CD4-positive, alpha-beta T cell treated with Interleukin-10 for 1 hour (primary cell): ENCODE measurements around the gene VAX1.
"Not testable (repeated sequence)": the region's sequence is repeated elsewhere in the genome, so short reads cannot be mapped to it uniquely, and the experiment has no call there.

ENCODE experiments used
- DNase-seq: peaks from one replicate; pipeline ENCODE4 v3.0.0-alpha.2; 2020

VAX1 gene

DNA sequence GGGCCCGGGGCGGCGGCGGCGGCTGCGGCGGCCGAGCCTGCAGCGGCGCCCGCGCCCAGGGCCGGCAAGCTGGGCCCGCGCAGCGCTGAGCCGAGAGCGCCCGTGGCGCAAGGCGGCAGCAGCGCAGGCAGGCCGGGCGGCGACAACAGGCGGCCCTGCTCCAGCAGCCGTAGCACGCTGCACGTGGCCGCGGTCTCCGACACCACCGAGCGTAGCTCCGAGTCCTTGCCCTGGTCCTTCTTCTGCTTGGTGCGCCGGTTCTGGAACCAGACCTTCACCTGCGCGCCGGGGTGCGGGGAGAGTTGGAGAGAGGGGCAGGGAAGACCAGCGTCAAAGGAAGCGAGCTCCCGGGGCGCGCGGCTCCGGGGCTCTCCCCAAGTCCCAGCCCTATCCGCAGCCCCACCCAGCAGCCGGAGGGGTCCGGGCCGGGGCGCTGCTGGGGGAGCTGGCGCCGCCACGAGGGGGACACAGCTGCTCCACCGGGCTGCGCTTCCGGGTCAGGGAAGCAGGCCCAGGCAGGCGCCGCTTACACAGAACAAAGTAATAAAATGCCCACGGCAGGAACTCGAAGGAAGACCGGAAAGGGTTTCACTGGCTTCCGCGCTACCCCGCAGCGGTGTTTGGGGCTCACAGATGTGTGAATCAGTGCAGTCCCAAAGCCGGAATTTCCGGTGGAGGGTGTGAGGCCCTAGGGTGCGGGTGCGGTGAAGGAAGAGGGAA is 3.6 kb downstream of the VAX1 start:
- DNase-seq: no peak

DNA sequence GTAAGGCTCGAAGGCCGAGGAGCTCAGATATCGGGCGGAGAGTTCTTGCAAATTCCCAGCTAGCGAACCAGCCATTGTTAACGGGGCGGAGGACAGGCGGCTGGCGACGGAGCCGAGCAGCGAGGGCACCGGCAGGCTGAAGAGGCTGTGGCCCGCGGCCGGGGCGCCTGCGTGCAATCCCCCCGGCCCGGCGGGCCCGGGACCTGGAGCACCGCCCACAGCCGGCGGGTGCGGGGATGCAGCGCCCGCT is 4.1 kb downstream of the VAX1 start:
- DNase-seq: no peak

DNA sequence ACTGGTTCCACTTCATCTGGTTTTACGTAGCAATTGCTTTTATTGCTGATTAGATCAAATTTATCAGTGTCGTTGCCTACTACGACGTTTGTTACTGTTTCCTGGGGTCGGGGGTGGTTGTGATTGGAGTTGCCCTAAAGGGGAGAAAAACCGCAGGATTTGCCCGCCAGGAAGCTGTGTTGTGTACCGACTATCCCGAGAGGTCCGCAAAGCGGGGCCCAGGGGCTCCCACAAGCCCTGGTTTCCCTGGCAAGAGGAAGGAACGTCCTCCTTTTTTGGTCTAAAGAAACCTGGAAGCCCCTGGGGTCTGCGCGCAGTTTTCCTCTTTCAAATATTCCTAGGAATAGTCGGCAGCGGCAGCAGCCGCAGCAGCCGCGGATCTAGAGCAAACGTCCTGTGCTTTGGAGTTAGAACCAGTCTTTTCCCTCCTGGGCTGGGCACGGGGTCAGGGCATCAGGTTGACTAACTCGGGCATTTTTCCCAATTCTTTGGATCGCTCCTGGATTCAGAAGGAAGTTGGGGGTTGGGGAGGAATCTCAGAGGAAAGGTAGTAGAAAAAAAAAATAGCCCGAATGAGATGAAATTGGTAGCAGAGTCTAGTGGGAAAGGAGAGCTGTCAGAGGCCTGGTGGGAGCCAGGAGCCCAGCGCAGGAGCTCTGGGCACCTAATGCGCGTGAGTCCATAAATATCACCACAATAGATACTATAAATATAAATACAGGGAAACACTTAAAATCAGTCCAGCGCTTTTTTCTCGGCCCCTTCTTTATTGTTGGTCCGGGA is 4.6 kb downstream of the VAX1 start:
- no peak for DNase-seq

DNA sequence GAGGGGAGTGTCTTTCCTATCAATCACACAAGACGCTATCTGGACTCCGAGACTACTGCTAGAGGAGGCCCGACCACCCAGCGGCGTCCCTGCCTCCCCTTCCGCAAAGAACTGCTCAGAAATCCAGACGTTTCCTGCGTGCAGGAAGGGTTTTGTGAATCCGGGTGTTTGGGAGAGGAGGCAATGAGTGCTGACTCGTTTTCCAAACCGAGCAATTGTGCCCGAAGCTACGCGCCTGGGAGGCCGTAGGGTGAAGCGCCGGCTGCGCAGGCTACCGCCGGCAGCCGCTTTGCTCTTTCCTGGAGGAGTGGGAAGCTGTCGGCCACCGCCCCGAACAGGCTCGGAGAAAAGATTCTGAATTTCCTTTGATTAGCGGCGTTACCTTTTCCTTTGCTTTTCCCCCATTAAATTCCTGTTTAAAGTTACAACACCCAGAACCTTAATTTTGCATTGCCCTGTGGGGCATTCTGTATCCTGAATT is 5.3 kb downstream of the VAX1 start:
- no peak for DNase-seq

DNA sequence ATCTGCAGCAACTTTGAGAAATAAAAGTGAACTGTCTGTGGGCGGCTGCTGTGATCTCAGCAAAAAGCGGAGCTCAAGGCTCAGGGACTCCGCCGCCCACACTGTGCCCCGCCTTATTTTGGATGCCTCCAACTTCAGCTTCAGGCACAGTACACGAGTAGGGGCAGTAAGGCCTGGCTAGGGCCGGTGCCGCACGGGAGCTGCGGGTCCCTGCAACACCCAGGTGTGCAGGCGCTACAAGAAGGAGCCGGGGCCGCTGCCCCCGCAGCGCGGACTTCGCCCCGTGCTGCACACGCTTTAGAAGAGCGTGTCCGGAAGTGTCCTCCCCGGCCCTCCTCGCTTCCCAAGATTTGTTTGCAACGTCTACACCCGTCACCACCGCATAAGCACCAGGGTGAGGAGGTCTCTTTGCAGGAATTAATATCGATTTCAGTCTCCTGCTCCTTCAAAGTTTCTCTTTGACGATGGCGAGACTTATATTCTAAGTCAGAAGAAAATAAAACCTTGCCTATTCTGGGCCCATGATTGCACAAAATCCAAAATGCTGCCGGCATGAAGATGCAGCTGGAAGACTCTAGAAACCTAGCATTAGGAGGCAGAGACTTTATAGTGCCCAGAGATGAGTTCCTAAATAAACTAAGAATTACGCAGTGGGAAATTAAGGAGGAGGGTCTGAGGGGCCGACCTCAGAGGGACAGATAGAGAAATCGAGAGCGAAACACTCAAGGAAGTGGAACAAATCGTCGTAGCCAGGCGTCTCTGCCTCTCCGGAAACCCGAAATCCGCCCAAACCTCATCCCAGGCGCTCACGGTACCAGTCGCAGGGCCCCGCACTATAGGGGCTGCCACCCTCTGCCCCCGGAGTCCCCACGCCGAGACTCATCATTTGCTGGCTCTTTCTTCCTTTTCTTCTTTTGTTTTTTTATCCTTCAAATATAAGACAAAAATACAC is 6.4 kb downstream of the VAX1 start:
- DNase-seq: no peak

DNA sequence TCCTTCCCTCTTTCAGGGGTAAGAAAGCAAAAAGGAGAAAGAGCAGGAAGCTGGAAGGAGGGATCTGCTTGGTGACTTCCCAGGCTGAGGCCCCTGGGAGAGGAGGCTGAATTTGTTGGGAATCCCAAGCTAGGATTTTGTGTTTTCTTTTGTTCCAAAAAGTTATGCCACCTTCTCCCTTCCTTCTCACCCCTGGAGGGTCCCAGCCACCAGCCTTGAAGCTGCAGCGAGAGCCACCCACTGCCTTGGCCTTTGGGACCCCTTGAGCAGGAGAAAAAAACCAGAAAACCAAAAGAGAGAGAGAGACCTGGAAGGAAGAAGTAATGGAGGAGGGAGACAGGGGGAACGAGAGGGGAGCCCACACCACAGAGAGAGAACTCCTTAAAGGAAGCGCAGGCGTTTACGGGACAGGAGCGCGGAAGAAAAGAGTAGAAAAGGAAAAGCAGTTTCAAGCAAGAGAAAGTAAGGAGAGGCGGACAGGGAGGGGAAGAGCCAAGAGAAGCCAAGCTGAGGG is 7.2 kb downstream of the VAX1 start:
- no peak for DNase-seq

DNA sequence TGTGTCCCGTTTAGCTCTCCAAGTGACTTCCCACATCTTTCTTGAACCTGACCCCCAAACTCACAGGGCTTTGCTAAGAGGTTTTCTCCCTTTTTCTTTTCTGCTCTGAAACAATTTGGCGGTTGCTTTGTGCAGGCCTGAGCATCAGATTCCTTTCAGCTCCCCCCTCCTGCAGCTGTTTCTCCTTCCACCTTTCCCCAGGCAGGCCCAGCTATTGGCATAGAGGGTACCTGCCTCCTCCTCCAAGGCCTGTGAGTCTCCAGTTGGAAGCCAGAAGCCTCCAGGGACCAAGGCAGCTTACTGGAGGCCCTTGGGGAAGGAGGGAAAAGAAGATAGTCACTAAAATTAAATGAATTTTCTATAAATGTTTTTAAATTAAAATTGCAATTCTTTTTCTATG is 7.7 kb downstream of the VAX1 start:
- no peak for DNase-seq

DNA sequence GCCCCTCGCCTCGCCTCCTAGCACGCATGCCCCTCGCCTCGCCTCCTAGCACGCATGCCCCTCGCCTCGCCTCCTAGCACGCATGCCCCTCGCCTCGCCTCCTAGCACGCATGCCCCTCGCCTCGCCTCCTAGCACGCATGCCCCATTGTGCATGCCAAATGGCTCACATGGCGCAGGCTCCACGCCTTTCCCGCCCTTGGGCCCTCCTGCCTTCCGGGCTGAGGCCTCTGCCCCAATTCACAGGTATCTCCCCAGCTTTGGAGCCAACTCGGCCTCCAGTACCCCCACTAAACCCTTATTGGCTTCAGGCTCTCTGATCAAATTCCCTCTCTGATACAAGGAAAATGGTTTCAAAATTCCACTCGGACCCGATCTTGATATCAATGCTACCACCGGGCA is 11.4 kb downstream of the VAX1 start:
- DNase-seq: not testable (repeated sequence)

DNA sequence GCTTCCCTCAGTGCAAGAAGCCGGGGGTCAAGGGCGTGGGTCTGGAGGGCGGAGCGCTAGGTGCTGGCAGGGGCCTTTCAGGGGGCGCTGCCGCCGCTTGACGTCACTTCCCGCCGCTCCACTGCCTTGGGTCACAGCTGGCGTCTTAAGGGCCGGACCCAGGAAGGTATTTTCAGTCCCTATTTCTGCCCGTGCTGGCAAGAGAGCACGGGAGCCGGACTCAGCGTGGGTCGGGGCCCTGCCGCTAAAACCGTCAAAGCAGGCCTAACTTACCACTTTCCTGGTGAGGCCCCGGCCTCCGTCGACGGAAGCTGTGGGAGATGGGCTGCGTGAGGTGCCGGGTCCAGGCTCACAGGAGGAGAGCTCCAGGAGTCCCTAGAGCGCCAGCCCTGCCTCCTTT is 12.0 kb downstream of the VAX1 start:
- DNase-seq: no peak

DNA sequence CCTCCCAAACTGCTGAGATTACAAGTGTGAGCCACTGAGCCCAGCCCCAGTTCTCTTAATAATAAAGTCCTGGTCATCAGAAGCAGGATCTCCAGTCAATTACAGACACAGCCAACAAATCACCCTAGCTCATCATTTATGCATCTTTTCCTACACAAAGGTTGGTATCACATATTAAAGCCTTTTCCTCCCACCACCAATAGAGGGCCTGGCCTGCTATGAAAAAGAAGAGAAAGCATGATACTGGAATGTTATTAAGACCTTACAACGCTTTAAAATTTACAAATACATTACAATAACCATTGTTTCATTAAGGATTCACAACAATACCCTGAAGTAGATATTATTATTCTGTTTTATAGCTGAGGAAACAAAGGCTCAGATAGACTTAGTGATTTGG is 25.9 kb downstream of the VAX1 start:
- DNase-seq: no peak

DNA sequence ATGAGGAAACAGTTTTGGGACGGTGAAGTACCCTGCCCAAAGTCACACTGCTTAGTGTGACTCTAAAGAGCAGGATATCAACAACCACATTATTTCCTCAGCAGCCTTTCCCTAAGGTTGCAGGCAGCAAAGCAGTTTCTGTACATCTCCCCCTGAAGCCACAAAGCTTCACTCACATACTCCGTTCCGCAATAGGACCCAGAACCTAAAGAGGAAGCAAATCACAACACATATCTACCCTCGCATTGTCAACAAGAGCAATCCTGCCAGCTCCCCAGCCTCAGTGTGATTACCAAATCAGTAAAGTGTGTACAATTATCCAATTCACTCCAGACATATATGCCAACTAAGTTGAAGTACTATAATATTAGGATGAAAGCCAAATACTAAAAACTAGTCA is 30.8 kb downstream of the VAX1 start:
- no peak for DNase-seq

DNA sequence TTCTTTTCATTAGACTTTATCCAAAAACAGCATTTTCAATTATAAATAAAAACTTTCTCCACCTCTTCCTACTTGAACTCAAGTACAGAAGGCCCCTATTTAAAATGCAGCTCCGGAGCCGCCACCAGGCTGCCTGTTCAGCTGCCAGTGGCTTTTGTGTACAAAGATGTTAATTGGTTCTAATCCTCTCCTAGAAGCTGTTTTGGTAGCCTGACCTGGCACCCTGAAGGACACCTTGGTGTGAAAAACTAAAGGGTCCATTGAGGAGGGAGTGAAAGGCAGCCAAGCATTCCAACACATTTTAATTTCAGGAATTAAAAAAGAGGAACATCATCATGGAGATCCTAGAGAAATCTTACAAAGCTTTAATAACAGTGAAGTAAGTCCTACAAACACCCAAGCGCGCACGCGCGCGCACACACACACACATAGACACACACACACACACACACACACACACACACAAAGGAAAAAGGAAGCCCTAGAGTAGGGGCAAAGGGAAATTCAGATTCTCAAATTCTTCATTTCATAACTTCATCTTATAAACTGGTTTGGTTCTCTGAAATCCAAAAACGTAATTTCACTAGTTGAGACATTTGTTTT is 41.4 kb downstream of the VAX1 start:
- DNase-seq: no peak

DNA sequence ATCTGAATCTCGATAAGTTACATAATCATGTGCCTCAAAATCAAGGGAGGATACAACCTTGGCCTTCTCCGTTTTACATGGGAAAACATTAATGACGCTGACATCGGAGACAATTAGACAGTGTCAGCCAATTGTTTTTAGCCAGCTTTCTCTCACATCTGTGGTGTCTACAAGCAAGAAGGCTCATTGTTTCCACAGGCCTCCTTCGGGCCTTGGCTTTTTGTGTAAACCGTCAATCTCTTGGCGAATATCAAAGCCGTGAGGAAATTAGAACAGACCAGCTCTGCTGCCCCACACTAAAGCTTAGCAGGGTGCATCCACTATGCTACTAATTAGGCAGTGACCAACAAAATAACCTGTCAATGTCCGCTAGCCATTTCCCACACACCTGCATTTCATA is 43.2 kb downstream of the VAX1 start:
- no peak for DNase-seq

DNA sequence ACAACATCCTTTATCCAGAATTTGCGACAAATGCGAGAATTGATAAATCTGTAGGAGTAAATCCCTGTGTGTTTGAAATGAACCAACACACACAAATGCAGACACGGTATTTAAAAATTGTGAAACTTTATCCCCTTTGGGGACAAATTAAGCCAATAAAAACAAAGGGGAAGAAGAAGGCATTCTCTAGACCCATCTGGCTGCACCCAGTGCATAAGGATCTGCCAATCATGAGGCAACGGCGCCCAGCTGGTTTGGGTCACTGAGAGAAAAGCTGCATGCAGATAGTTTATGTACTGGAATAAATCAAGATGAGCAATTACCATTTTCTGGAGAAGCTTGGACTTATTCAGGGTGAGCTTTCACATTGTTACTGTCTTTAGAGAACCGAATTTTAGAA is 45.7 kb downstream of the VAX1 start:
- DNase-seq: no peak

DNA sequence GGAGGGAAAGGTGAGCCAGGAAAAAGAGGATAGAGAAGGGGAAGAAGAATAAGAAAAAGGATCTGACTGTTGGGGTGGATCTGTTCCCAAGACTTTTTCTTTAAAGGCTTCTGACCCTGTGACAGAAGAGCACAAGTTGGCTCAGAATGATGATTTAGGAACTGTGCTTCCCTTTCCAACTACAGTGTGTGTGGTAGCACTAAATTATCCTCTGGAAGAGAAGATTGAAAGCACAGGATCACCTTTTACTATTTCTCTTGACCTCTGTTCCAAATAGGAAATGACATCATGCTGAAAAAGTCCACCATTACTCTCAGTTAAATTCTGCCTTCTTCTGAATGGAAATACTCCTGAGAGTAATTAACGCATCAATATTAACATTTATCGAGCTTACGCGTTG is 47.2 kb downstream of the VAX1 start:
- no peak for DNase-seq

DNA sequence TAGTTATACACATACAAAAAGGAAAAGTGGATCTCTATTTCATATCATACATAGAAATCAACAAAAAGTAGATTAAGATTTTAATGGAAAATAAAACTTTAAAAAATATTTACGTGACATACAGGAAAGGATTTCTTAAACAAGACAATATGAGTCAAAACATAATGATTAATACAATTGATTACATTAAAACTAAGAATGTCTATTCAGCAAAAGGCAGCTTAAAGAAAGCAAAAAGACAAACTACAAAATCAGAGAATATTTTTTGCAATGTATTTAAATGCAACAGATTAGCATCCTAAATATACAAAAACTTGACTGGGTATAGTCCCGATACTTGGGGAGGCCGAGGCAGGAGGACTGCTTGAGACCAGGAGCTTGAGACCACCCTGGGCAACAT is 50.5 kb downstream of the VAX1 start:
- DNase-seq: no peak

DNA sequence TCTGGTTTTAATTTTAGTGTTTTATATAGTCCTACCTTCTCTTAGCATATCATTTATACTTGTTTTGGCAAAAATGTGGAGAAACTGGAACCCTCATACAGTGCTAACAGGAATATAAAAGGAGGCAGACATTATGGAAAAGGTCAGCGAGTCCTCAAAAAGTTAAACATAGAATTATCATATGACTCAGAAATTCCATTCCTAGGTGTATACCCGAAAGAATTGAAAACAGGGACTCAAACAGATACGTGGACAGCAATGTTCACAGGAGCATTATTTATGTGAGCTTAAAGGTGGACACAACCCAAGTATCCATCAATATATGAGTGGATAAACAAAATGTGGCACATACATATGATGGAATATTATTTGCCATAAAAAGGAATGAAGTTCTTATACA is 51.5 kb downstream of the VAX1 start:
- DNase-seq: no peak

DNA sequence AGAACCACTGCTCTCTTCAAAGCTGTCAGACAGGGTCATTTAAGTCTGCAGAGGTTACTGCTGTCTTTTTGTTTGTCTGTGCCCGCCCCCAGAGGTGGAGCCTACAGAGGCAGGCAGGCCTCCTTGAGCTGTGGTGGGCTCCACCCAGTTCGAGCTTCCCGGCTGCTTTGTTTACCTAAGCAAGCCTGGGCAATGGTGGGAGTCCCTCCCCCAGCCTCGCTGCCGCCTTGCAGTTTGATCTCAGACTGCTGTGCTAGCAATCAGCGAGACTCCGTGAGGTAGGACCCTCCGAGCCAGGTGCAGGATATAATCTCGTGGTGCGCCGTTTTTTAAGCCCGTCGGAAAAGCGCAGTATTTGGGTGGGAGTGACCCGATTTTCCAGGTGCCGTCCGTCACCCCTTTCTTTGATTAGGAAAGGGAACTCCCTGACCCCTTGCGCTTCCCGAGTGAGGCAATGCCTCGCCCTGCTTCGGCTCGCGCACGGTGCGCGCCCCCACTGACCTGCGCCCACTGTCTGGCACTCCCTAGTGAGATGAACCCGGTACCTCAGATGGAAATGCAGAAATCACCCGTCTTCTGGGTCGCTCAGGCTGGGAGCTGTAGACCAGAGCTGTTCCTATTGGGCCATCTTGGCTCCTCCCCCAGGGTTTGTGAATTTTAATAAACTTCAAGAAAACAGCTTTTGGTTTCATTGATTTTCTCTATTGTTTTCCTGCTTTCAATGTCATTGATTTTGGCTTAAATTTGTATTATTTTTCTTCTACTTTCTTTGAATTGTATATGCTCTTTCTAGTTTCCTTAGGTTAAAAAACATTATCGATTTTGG is 53.4 kb downstream of the VAX1 start:
- not testable (repeated sequence) for DNase-seq
